ENCODE data around the gene IZUMO1R. TPM values are rescaled to one million over a fixed set of nuclear protein-coding genes. Genes with fewer than 3 reads are reported as not detected.

The IZUMO1R gene
- total and polyA plus RNA-seq, 2 of the 8 experiments (the other 6 are each of a cell fraction or from before 2014, with no cell fraction given): not detected

GRCh38 chr11:94308024-94308423 is 3.6 kb downstream of the IZUMO1R start:
- Histone ChIP-seq H3K36me3 (ENCODE audit: control insufficient read depth in 2 of 4, insufficient read depth in 4 of 4, low read length in 3 of 4) (no peaks in the 10 kb centered on the region), H3K18ac (ENCODE audit: extremely low read depth, low read length) (no peak overlapping the region), H3K23ac (ENCODE audit: insufficient read length) (no peak overlapping the region), H3K4me1 (replicated peaks in 1 of 4; ENCODE audit: control insufficient read depth in 3 of 4, insufficient read depth in 4 of 4, low read length in 3 of 4) (peaks cover 0 to 3% (median 1%) of the 10 kb centered on the region in 4 experiments; a peak in 2 of 7 replicates), H3K4me2 (ENCODE audit: insufficient read depth in 1 of 2, low read depth in 2 of 2, low read length in 2 of 2) (no peak overlapping the region), H2BK120ac (replicated peaks; ENCODE audit: low read depth, low read length) (no peak overlapping the region), H3K9me3 (ENCODE audit: insufficient read depth in 2 of 2, low read depth in 1 of 2, low read length in 1 of 2) (no peaks in the 10 kb centered on the region), H2BK12ac (ENCODE audit: low read depth, low read length) (no peak overlapping the region), H4K20me1 (replicated peaks in 1 of 2; ENCODE audit: control insufficient read depth in 1 of 2, insufficient read depth in 2 of 2, low read length in 2 of 2) (no peaks in the 10 kb centered on the region), H4K5ac (ENCODE audit: insufficient read length, low read depth, low read length) (no peak overlapping the region), H4K91ac (replicated peaks; ENCODE audit: insufficient read length, low read length) (no peak overlapping the region), H3K27me3 (replicated peaks in 1 of 4; ENCODE audit: control insufficient read depth in 3 of 4, extremely low read depth in 1 of 4, insufficient read depth in 3 of 4, low read length in 3 of 4) (no peaks in the 10 kb centered on the region), H4K8ac (ENCODE audit: extremely low read depth, insufficient read depth, low read length) (peak overlapping the region; percentile 72; the same call in 1 of the 2 replicates), H2AFZ (ENCODE audit: low read length) (no peak overlapping the region), H2BK15ac (ENCODE audit: low read length) (no peak overlapping the region), H3K4me3 (ENCODE audit: extremely low read depth in 1 of 4, insufficient read depth in 2 of 4, low read depth in 3 of 4, low read length in 4 of 4) (no peak overlapping the region), H3K79me2 (ENCODE audit: control insufficient read depth in 1 of 2, insufficient read depth in 2 of 2, low read length in 2 of 2) (no peaks in the 10 kb centered on the region), H3K4ac (replicated peaks; ENCODE audit: insufficient read length, low read depth, low read length) (no peak overlapping the region), H2BK5ac (ENCODE audit: low read depth, low read length) (no peak overlapping the region), H2AK5ac (ENCODE audit: low read depth, low read length) (no peak overlapping the region), H3K56ac (replicated peaks; ENCODE audit: insufficient read length, low read depth, low read length) (no peak overlapping the region), H3K27ac (ENCODE audit: low read depth, low read length) (no peak overlapping the region), H3K23me2 (ENCODE audit: low read depth, low read length) (no peaks in the 10 kb centered on the region), H2BK20ac (ENCODE audit: low read length) (no peak overlapping the region), H3K14ac (ENCODE audit: insufficient read length) (no peak overlapping the region), H3K79me1 (ENCODE audit: low read depth, low read length) (no peaks in the 10 kb centered on the region), H3K9ac (replicated peaks in 1 of 4; ENCODE audit: extremely low read depth in 1 of 4, low read depth in 3 of 4, low read length in 3 of 4) (no peak overlapping the region)
- WGBS, 2 experiments (ENCODE audit: extremely low coverage in 1 of 2, insufficient coverage in 1 of 2, insufficient read length in 1 of 2, insufficient replicate concordance in 2 of 2, low coverage in 1 of 2, low lambda C conversion rate in 2 of 2, missing lambda C conversion rate in 1 of 2): 89% methylated on average over 5 of the region's 5 CpGs; no CpG with 5 or more reads in 1 of the 2 experiments
- FAIRE-seq (no peak), DNase-seq (ENCODE audit: low read depth in 1 of 2, low spot score in 2 of 2) (no peak)
- ChIA-PET CTCF (ENCODE audit: partially characterized antibody) (interaction anchor here (1.2 to 2.7 kb wide), 4 partner anchors 10 to 124 kb away, joined by 4 to 11 read pairs (median 6); no protein-coding TSS in a partner anchor), POLR2A (ENCODE audit: partially characterized antibody) (no interaction called here)
- no peak for TF ChIP-seq SIX5 (IDR thresholded peaks at IDR 0.05; ENCODE audit: low read depth, low read length)

All from H1 (cell line).